Uterus (tissue), 4 donors: ENCODE measurements around the gene THSD4. TPM values are rescaled to one million over a fixed set of nuclear protein-coding genes. Genes with fewer than 3 reads are reported as not detected.

ENCODE experiments used
- DNase-seq, 2 donors: peaks; one replicate each; pipeline ENCODE4 v3.0.0-alpha.2; 2019 to 2020
- H3K27ac ChIP-seq, 2 donors: fragments of 200-600 bp; sonication (generic); 1 replicate in 1 of 2; 2 replicates in 1 of 2; pipeline ENCODE4 v1.5.1; 2016 to 2018
- H3K27me3 ChIP-seq, 2 donors: fragments of 200-600 bp; sonication (generic); one replicate each; pipeline ENCODE4 v1.5.1; 2018 to 2019; ENCODE audit warnings: control low read depth in 1 of 2
- H3K36me3 ChIP-seq, 2 donors: fragments of 200-600 bp; sonication (generic); one replicate each; pipeline ENCODE4 v1.5.1; 2019; ENCODE audit warnings: control low read depth in 1 of 2
- H3K4me1 ChIP-seq, 2 donors: fragments of 200-600 bp; sonication (generic); one replicate each; pipeline ENCODE4 v1.5.1; 2018 to 2019; ENCODE audit warnings: control low read depth in 1 of 2
- H3K4me3 ChIP-seq, 2 donors: fragments of 200-600 bp; sonication (generic); 1 replicate in 1 of 2; 2 replicates in 1 of 2; pipeline ENCODE4 v1.5.1; 2018 to 2019; ENCODE audit warnings: mild to moderate bottlenecking in 1 of 2
- H3K9me3 ChIP-seq, 2 donors: fragments of 200-600 bp; sonication (generic); one replicate each; pipeline ENCODE4 v1.5.1; 2019; ENCODE audit warnings: control low read depth in 1 of 2
- POLR2A ChIP-seq, 2 donors: fragments of 450-650 bp; IDR thresholded peaks; one replicate each; pipeline ENCODE4 v1.6.1; 2016; ENCODE audit warnings: antibody characterized with exemption in 2 of 2, mild to moderate bottlenecking in 1 of 2, moderate library complexity in 1 of 2
- intact Hi-C: fragments of 100-400 bp; cut with DNase I; formaldehyde crosslinking; loops from one replicate; pipeline ENCODE4 v1.15.1; 2023; ENCODE audit warnings: low total_unique reads
- total RNA-seq, 4 donors: library from RNA; depleted of rRNA in 3 of 4; stranded (reverse); fragments of >200 nt in 3 of 4; gene quantifications; one replicate each; pipeline versions ENCODE4 v1.1.0 to v1.2.4, GENCODE V29; 2014 to 2023
- TF ChIP-seq, protein P1 (sequence below), 4 experiments: fragments of 200-600 bp in 2 of 4; fragments of 450-650 bp in 2 of 4; sonication (generic) in 2 of 4; IDR thresholded peaks; one replicate each; pipeline ENCODE4 v1.5.1; 2016 to 2019; ENCODE audit warnings: antibody characterized with exemption in 4 of 4, mild to moderate bottlenecking in 2 of 4, moderate library complexity in 1 of 4
- donor health status: DM: yes; HTN: yes; CAD: no.

THSD4 gene
- total RNA-seq, 4 donors from 2014 or later, result 7.1 to 144 (median 35.4) TPM

DNA sequence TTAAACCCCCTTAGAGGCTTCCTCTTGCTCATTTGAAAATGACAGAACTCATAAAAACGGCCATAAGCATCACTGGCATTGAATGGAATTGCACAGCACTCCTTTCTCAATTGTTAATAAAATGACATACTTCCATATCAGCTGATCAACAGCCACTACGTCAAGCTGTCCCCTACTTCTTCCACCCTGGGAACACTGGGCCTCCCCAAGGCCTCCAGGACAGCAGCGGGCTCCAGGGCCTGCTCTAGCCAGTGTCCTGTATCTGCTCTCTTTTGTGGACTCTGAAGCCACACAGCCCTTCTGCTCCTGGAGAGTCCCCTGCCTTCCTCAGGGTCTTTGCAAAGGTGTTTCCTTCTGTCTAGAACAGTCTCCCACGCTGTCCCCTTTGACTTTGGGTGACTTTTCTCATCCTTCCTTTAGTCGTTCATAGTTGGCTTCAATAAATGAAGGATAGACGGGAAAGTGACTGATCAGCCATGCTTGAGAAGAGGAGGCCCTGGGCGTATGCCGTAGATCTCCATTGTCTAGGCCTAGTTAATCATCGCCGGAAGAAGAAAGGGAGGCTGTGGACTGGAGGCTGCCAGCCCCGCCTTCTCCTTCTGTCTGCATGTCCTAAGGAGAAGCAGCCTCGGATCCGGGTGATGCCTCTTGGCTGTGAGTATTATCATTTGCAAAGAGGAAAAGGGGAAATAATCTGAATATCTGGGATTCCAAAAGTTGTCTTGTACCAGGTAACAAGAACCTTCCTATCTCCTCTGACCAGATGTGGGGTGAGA lies 4.7 kb upstream of the THSD4 start:
- Histone ChIP-seq H3K27ac (peak overlapping the region; percentile 8 to 43), H3K36me3 (no peaks in the 10 kb centered on the region), H3K27me3 (no peaks in the 10 kb centered on the region), H3K4me1 (no peaks in the 10 kb centered on the region), H3K4me3 (no peak overlapping the region), H3K9me3 (no peaks in the 10 kb centered on the region)
- intact Hi-C loops, result loop anchor here (5.0 kb wide), 1 partner anchor 332 kb away; no protein-coding TSS in a partner anchor
- no peak for TF ChIP-seq POLR2A (IDR thresholded peaks at IDR 0.05)
- TF ChIP-seq, protein P1, sequence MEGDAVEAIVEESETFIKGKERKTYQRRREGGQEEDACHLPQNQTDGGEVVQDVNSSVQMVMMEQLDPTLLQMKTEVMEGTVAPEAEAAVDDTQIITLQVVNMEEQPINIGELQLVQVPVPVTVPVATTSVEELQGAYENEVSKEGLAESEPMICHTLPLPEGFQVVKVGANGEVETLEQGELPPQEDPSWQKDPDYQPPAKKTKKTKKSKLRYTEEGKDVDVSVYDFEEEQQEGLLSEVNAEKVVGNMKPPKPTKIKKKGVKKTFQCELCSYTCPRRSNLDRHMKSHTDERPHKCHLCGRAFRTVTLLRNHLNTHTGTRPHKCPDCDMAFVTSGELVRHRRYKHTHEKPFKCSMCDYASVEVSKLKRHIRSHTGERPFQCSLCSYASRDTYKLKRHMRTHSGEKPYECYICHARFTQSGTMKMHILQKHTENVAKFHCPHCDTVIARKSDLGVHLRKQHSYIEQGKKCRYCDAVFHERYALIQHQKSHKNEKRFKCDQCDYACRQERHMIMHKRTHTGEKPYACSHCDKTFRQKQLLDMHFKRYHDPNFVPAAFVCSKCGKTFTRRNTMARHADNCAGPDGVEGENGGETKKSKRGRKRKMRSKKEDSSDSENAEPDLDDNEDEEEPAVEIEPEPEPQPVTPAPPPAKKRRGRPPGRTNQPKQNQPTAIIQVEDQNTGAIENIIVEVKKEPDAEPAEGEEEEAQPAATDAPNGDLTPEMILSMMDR (IDR thresholded peaks at IDR 0.05), result no peak
- no peak for DNase-seq

DNA sequence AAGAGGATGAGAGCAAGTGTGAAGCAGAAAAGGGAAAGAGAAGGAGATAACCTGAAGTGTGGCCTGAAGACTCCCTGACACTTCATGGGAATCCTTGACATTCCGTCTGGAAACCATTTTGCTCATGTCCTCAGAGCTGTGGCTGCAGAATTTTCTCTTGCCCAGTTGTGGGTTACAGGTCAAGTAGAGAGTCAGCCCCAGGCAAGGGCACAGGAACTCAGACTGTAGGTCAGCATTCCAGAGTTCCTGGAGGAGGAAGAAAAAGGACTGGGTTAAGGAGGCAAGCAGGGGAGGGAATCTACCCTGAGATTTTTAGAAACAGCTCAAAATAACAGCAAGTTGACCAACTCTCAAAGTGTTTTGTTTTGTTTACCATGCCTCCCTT lies 4.1 kb upstream of the THSD4 start:
- H3K27ac ChIP-seq, result peak overlapping the region; percentile 8 to 43

DNA sequence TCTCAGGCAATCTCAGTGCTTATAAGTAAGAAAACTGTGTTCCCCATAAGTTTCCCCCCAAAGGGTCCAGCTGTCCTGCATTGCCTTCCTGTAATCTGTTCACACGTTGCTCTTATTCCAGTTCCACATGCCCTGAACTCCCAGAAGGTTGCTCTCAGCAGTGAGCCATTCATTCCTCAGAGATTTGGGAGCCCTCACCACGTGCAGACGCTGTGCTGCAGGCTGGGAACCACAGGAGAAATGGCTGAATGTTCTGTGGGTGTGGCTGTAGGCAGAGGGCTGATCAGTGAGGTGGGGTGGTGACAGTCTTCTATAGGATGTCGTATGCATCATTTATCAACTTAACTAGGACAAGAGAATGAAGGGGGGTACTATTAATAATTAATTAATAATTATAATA lies 3.3 kb upstream of the THSD4 start:
- no peaks in the 10 kb centered on the region for H3K27me3 ChIP-seq
- H3K36me3 ChIP-seq, result no peaks in the 10 kb centered on the region
- DNase-seq, result no peak
- H3K27ac ChIP-seq, result peak overlapping the region; percentile 13 to 43
- H3K4me3 ChIP-seq, result no peak overlapping the region
- no peaks in the 10 kb centered on the region for H3K9me3 ChIP-seq
- intact Hi-C loops, result loop anchor here (5.0 kb wide), 1 partner anchor 330 kb away; no protein-coding TSS in a partner anchor
- peaks cover 0 to 2% of the 10 kb centered on the region in 2 donors for H3K4me1 ChIP-seq
- TF ChIP-seq POLR2A (IDR thresholded peaks at IDR 0.05), result no peak
- TF ChIP-seq, protein P1 (IDR thresholded peaks at IDR 0.05), result no peak

More for the DNA sequence above, 4.1 kb upstream of the THSD4 start:
- H3K9me3 ChIP-seq, result no peaks in the 10 kb centered on the region
- no peak for DNase-seq
- H3K4me3 ChIP-seq, result no peak overlapping the region
- TF ChIP-seq POLR2A (IDR thresholded peaks at IDR 0.05), result no peak
- TF ChIP-seq, protein P1 (IDR thresholded peaks at IDR 0.05), result no peak
- H3K27me3 ChIP-seq, result no peaks in the 10 kb centered on the region
- no peaks in the 10 kb centered on the region for H3K36me3 ChIP-seq
- intact Hi-C loops, result loop anchor here (5.0 kb wide), 1 partner anchor 331 kb away; no protein-coding TSS in a partner anchor
- H3K4me1 ChIP-seq, result no peaks in the 10 kb centered on the region

DNA sequence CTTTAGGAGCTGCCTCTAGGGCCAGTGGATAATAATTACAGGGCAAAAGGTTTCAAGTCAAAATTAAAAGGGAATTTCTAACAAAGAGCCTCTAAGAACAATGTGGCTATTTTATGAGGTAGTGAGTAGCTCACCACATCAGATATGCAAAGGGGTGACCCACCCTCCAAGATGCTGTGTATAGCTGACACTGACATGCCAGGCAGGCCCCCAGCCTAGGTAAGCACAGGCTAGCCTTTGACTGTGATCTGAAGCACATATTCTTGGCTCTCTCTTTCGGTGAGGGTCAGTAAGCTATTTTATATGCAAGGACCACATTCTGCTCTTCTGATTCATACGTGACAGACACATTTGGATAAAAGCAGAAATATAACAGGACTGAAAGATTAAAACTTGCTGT lies 2.8 kb upstream of the THSD4 start:
- no peak overlapping the region for H3K4me3 ChIP-seq
- no peak for TF ChIP-seq POLR2A (IDR thresholded peaks at IDR 0.05)
- TF ChIP-seq, protein P1 (IDR thresholded peaks at IDR 0.05), result no peak
- H3K27me3 ChIP-seq, result no peaks in the 10 kb centered on the region
- peaks cover 0 to 4% of the 10 kb centered on the region in 2 donors for H3K4me1 ChIP-seq
- no peaks in the 10 kb centered on the region for H3K9me3 ChIP-seq
- intact Hi-C loops, result loop anchor here (5.0 kb wide), 1 partner anchor 330 kb away; no protein-coding TSS in a partner anchor
- no peaks in the 10 kb centered on the region for H3K36me3 ChIP-seq
- H3K27ac ChIP-seq, result no peak overlapping the region
- no peak for DNase-seq

DNA sequence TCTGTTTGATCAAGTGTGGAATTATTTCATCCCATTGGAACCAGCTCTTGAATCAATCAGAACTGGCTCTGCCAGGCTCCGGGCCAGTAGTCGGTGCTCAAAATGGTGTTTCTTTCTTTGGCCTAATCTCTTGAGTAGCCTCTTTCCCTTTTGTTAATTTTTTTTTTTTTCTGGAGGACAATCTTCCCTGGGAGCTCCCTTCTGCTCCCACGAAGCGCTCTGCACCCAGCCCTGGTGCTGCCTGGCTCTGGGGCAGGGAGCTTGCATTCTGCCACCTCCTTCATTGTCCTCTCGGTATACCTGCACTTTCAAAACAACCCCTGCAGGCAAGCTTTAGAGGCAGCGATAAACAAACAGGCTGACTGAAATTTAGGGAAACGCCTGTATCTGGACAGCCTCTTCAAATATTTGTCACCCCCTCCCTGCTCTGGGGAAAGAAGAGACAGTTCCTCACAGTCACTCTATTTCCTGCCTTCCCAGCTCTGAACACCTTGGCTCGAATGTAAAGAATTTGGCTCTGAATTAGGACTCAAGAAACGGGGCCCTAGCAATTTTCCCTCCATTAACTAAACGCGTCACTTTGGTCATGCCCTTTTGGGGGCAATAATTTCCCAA lies 1.1 kb upstream of the THSD4 start:
- TF ChIP-seq POLR2A (IDR thresholded peaks at IDR 0.05), result no peak
- TF ChIP-seq, protein P1 (IDR thresholded peaks at IDR 0.05), result no peak
- Histone ChIP-seq H3K9me3 (no peaks in the 10 kb centered on the region), H3K27ac (peak overlapping the region in 1 of 2 donors; percentile 90), H3K27me3 (no peaks in the 10 kb centered on the region), H3K36me3 (no peaks in the 10 kb centered on the region), H3K4me3 (no peak overlapping the region), H3K4me1 (peaks cover 0 to 4% of the 10 kb centered on the region in 2 donors)
- intact Hi-C loops, result loop anchor here (5.0 kb wide), 1 partner anchor 328 kb away; no protein-coding TSS in a partner anchor
- no peak for DNase-seq
